GM06990 (cell line): ENCODE measurements around the gene NLRC5.
"Not testable (repeated sequence)": the region's sequence is repeated elsewhere in the genome, so short reads cannot be mapped to it uniquely, and the experiment has no call there.

Experiments used
- DNase-seq: peaks from one replicate; pipeline ENCODE4 v3.0.0-alpha.2; 2011; ENCODE audit not compliant: insufficient read length; ENCODE audit errors: extremely low read depth
- H3K27me3 ChIP-seq: replicated peaks from 2 replicates; pipeline ENCODE4 v1.6.0; 2011; ENCODE audit warnings: low read length; ENCODE audit not compliant: control insufficient read depth, insufficient read depth
- H3K36me3 ChIP-seq: 2 replicates; pipeline ENCODE4 v1.5.1; 2011; ENCODE audit warnings: low read length; ENCODE audit not compliant: control insufficient read depth, insufficient read depth
- H3K4me3 ChIP-seq: replicated peaks from 2 replicates; pipeline ENCODE4 v1.5.1; 2011; ENCODE audit warnings: low read depth, mild to moderate bottlenecking, control low read depth, low read length
- TF ChIP-seq, protein P1 (sequence below): IDR thresholded peaks from 2 replicates; pipeline ENCODE4 v1.5.1; 2011; ENCODE audit warnings: low read length, control low read depth, mild to moderate bottlenecking, inconsistent platforms; ENCODE audit not compliant: insufficient read depth, poor library complexity, severe bottlenecking

NLRC5 gene

DNA sequence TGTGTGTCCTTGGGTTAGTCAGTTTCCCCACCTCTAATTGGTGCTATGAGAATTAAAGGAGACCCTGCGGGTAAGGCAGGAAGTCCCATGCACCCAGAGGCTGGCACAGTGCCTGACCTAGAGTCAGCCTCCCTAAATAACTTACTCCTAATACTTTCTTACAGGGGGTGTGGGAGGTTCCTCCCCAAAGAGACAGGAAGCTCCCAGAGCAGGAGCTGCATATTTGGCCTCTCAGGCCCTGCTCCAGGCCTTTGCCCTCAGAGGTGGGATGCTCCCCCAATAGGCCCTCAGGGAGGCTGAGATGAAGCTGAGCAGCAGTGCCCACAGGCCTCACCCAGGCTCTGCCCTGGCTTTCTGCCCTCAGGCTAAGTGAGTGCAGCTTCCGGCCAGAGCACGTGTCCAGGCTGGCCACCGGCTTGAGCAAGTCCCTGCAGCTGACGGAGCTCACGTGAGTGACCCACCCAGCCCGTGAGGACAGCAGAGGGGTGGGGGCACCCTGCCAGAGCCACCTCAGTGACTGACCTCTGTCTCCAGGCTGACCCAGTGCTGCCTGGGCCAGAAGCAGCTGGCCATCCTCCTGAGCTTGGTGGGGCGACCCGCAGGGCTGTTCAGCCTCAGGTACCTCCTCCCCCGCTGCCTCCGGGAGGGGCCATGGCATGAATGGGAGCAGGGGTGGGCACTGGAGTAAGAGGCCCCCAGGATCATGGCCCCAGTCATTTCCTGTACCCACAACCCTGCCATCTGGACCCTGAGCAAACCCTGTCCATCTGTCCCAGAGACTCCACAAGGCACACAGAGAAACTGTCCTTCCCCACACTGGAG is 71.9 kb downstream of the NLRC5 start:
- H3K4me3 ChIP-seq, result no peak overlapping the region
- TF ChIP-seq, protein P1, sequence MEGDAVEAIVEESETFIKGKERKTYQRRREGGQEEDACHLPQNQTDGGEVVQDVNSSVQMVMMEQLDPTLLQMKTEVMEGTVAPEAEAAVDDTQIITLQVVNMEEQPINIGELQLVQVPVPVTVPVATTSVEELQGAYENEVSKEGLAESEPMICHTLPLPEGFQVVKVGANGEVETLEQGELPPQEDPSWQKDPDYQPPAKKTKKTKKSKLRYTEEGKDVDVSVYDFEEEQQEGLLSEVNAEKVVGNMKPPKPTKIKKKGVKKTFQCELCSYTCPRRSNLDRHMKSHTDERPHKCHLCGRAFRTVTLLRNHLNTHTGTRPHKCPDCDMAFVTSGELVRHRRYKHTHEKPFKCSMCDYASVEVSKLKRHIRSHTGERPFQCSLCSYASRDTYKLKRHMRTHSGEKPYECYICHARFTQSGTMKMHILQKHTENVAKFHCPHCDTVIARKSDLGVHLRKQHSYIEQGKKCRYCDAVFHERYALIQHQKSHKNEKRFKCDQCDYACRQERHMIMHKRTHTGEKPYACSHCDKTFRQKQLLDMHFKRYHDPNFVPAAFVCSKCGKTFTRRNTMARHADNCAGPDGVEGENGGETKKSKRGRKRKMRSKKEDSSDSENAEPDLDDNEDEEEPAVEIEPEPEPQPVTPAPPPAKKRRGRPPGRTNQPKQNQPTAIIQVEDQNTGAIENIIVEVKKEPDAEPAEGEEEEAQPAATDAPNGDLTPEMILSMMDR, result no peak
- no peaks in the 10 kb centered on the region for H3K27me3 ChIP-seq
- H3K36me3 ChIP-seq, result peaks cover 24% of the 10 kb centered on the region
- DNase-seq, result no peak

DNA sequence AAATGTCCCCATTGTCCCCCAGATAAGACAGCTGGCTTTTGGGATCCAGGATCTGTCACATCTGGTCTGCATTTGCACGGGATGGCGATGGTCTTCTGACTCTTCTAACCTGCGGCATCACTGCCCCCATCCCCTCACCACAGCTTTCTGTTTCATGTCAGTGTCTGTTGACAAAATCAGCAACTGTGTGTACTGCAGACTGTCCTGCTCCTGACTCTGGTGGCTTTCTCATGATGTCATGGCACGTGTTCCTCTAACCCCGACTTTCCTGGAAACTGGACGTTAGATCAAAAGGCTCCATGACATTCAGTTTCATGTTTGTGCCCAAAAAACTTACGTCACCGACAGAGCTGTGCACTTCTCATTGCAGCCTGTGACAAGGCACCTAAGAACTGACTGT is 73.0 kb downstream of the NLRC5 start:
- Histone ChIP-seq H3K36me3 (peaks cover 25% of the 10 kb centered on the region), H3K27me3 (no peaks in the 10 kb centered on the region), H3K4me3 (no peak overlapping the region)
- DNase-seq, result no peak
- TF ChIP-seq, protein P1, result no peak

- H3K36me3 ChIP-seq, result peaks cover 26% of the 10 kb centered on the region
These were observed 73.8 kb downstream of the NLRC5 start for GRCh38 chr16:57063189-57063588.

DNA sequence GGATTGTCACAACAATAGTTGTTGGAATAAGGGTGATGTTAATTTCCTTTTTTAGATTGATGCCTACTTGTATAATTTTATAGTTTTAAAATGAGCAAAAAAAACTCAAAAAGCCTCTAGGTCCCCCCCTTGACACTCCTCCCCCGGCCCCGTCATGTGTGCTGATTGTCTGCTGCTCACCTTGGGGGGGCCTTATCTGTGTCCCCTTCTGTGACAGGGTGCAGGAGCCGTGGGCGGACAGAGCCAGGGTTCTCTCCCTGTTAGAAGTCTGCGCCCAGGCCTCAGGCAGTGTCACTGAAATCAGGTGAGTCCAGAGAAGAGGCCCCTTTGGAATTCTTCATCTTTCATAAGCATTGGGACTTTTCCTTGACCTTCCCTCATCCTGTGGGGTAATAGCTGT is 75.6 kb downstream of the NLRC5 start:
- Histone ChIP-seq H3K4me3 (no peak overlapping the region), H3K27me3 (no peaks in the 10 kb centered on the region), H3K36me3 (peaks cover 17% of the 10 kb centered on the region)
- no peak for DNase-seq
- TF ChIP-seq, protein P1, result no peak

More at GRCh38 chr16:57063189-57063588, 73.8 kb downstream of the NLRC5 start:
- H3K4me3 ChIP-seq, DNase-seq, H3K27me3 ChIP-seq: not testable (repeated sequence)

GRCh38 chr16:57066625-57067024 is 77.3 kb downstream of the NLRC5 start:
- DNase-seq, result no peak
- TF ChIP-seq, protein P1, result no peak
- H3K4me3 ChIP-seq, result no peak overlapping the region
- peaks cover 12% of the 10 kb centered on the region for H3K36me3 ChIP-seq
- H3K27me3 ChIP-seq, result no peaks in the 10 kb centered on the region

DNA sequence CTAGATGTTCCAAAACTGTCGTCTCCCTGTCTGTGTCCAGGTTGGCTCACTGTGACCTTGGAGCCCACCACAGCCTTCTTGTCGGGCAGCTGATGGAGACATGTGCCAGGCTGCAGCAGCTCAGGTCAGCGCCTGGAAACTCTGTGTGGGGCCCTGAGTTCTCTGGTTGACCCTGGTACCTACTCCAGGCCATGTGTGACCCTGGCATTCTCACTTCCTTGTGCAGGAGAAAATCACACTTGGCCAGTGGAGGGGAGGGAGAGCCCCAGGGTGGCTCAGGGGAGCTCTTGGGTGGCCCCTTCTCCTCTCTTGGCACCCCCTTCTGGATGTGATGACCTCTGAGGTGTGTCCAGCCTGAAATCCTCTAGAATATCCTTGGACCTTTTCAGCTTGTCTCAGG is 78.0 kb downstream of the NLRC5 start:
- TF ChIP-seq, protein P1, result no peak
- no peak for DNase-seq
- H3K36me3 ChIP-seq, result peaks cover 16% of the 10 kb centered on the region

More for the DNA sequence above, 78.0 kb downstream of the NLRC5 start:
- Histone ChIP-seq H3K27me3 (no peaks in the 10 kb centered on the region), H3K4me3 (no peak overlapping the region)
